Heart right ventricle (tissue), 16 donors: Measurements from ENCODE around the gene MRPS30. TPM values are rescaled to one million over a fixed set of nuclear protein-coding genes. Genes with fewer than 3 reads are reported as not detected.
"Not testable (repeated sequence)": the region's sequence is repeated elsewhere in the genome, so short reads cannot be mapped to it uniquely, and the experiment has no call there.

Experiments used
- ATAC-seq, 8 donors: fragments of 200-7000 bp; cut with Tn5 transposase; one replicate each; pipeline ENCODE4 v1.9.1; 2020; ENCODE audit warnings: mild to moderate bottlenecking in 8 of 8, moderate library complexity in 8 of 8, moderate number of reproducible peaks in 1 of 8
- DNase-seq, 2 donors: peaks; one replicate each; pipeline ENCODE4 v3.0.0-alpha.2; 2020
- H3K27ac ChIP-seq, 10 donors: fragments of 200-600 bp; sonication (generic) in 2 of 10; one replicate each; pipeline versions ENCODE4 v1.5.0 to v1.8.0; 2020 to 2022; ENCODE audit warnings: mild to moderate bottlenecking in 3 of 10
- H3K27me3 ChIP-seq, 7 donors: fragments of 200-600 bp; one replicate each; pipeline ENCODE4 v1.8.0; 2021 to 2022; ENCODE audit warnings: mild to moderate bottlenecking in 2 of 7
- H3K36me3 ChIP-seq, 9 donors: fragments of 200-600 bp; sonication (generic) in 1 of 9; one replicate each; pipeline versions ENCODE4 v1.5.0 to v1.8.0; 2020 to 2022; ENCODE audit warnings: mild to moderate bottlenecking in 2 of 9
- H3K4me1 ChIP-seq, 9 donors: fragments of 200-600 bp; sonication (generic) in 1 of 9; one replicate each; pipeline versions ENCODE4 v1.5.0 to v1.8.0; 2020 to 2022; ENCODE audit warnings: mild to moderate bottlenecking in 4 of 9
- H3K4me3 ChIP-seq, 10 donors: fragments of 200-600 bp; sonication (generic) in 2 of 10; one replicate each; pipeline versions ENCODE4 v1.5.0 to v1.8.0; 2020 to 2022; ENCODE audit warnings: mild to moderate bottlenecking in 7 of 10, moderate library complexity in 2 of 10
- H3K9me3 ChIP-seq, 11 donors: fragments of 200-600 bp in 10 of 11; sonication (generic) in 2 of 11; one replicate each; pipeline versions ENCODE4 v1.5.0 to v1.8.0; 2013 to 2022; ENCODE audit warnings: mild to moderate bottlenecking in 2 of 11, control low read depth in 1 of 11, moderate library complexity in 1 of 11
- CTCF ChIP-seq, 9 donors: fragments of 200-600 bp; sonication (generic) in 2 of 9; IDR thresholded peaks; one replicate each; pipeline versions ENCODE4 v1.5.0 to v1.8.0; 2021 to 2022; ENCODE audit warnings: antibody characterized with exemption in 9 of 9, mild to moderate bottlenecking in 5 of 9, moderate library complexity in 1 of 9
- WGBS, 2 donors: extraction: QIAGEN DNeasy Blood & Tissue Kit; methylation state at CpG; one replicate each; pipeline ENCODE4 v1.1.7; 2013; ENCODE audit warnings: inconsistent platforms in 1 of 2; 5-methylcytosine and 5-hydroxymethylcytosine counted together
- intact Hi-C, 10 donors: fragments of 100-400 bp; cut with DNase I; formaldehyde crosslinking; loops; one replicate each; pipeline versions ENCODE4 v1.11.1 to v1.14.2; 2022
- polyA plus RNA-seq, 2 donors: library from polyadenylated mRNA; stranded (reverse); fragments of 200-250 nt; gene quantifications; one replicate each; pipeline ENCODE4 v1.2.3, GENCODE V29; 2013
- total RNA-seq, 10 donors: library from RNA; stranded (reverse); fragmentation: NEBNext Ultra II Directional in 3 of 10; extraction: Animal tissue kit (Norgen Biotek cat#: 25700) in 3 of 10; gene quantifications; one replicate each; pipeline versions ENCODE4 v1.2.1 to v1.2.4, GENCODE V29; 2021 to 2023
- donor health status: Arrhythmogenic right ventricular cardiomyopathy.
- donor health status: ischemic (EF 13 %, LVEDD 7.1; RV severe dilation, severe dysfunction).
- donor health status: healthy with polysubstance abuse.
- donor health status: DM: no; HTN: yes; CAD: no.
- donor health status: DM: no; HTN: no; CAD: no.
- donor health status: ischemic (EF 25% LVEDD 6.9; RV normal size, moderate dysfunction).
- donor health status: ischemic (EF 25% LVEDD 5.7; RV mildly dilated, moderate dysfunction).
- donor health status: healthy.
- donor health status: DM: yes; HTN: yes; CAD: no.
- donor health status: Ischemic cardiomyopathy.
- donor health status: ischemic (EF 35%, LVEDD 5.7; RV mildly dilated, moderate dysfunction).
- donor health status: nonischemic (EF 11% LVEDD 7.7; RV severe dilation, severe dysfunction).
- donor health status: DM: yes; HTN: yes; CAD: no.
- donor health status: PGD.
- donor health status: ischemic (EF 29% LVEDD 5.4; RV normal size, mild dysfunction).
- donor health status: nonischemic (EF 23%, LVEDD 6.1; RV moderate dilation, normal function).

The MRPS30 gene
- total and polyA plus RNA-seq, 12 donors: 35.7 to 92.7 (median 80.2) TPM

- TF ChIP-seq CTCF (IDR thresholded peaks at IDR 0.05): no peak
- no peak for ATAC-seq
Measured at GRCh38 chr5:44783634-44784315, 25.0 kb upstream of the MRPS30 start.

GRCh38 chr5:44787731-44788130 is 21.0 kb upstream of the MRPS30 start:
- no peak for ATAC-seq
- Histone ChIP-seq H3K4me1 (peaks cover 0 to 6% (median 0%) of the 10 kb centered on the region in 9 donors), H3K27ac (no peak overlapping the region), H3K9me3 (peaks cover 0 to 22% (median 0%) of the 10 kb centered on the region in 11 donors), H3K36me3 (peaks cover 0 to 4% (median 0%) of the 10 kb centered on the region in 9 donors), H3K27me3 (no peaks in the 10 kb centered on the region), H3K4me3 (no peak overlapping the region)
- no peak for TF ChIP-seq CTCF (IDR thresholded peaks at IDR 0.05)
- no peak for DNase-seq
- WGBS, 2 donors: 95 to 97% methylated on average over 3 of the region's 3 CpGs
- intact Hi-C loops: no loop called here

More at GRCh38 chr5:44783634-44784315, 25.0 kb upstream of the MRPS30 start:
- H3K27me3 ChIP-seq: no peaks in the 10 kb centered on the region
- DNase-seq: no peak
- H3K36me3 ChIP-seq: no peaks in the 10 kb centered on the region
- intact Hi-C loops: loop anchor here in 1 of 10 donors (5.0 kb wide), 1 partner anchor 1051 kb away; no protein-coding TSS in a partner anchor
- 92 to 94% methylated on average over 4 of the region's 4 CpGs for WGBS, 2 donors
- H3K4me3 ChIP-seq: no peak overlapping the region
- no peaks in the 10 kb centered on the region for H3K4me1 ChIP-seq
- H3K9me3 ChIP-seq: peaks cover 0 to 14% (median 0%) of the 10 kb centered on the region in 11 donors
- no peak overlapping the region for H3K27ac ChIP-seq

GRCh38 chr5:44789372-44789995 is 19.3 kb upstream of the MRPS30 start:
- H3K27ac ChIP-seq, ATAC-seq, intact Hi-C loops, H3K27me3 ChIP-seq, DNase-seq, H3K4me1 ChIP-seq, H3K4me3 ChIP-seq: not testable (repeated sequence)
- WGBS, 2 donors: 70 to 76% methylated on average over 11 of the region's 11 CpGs
- Histone ChIP-seq H3K36me3 (peaks cover 0 to 16% (median 0%) of the 10 kb centered on the region in 9 donors), H3K9me3 (peaks cover 0 to 39% (median 6%) of the 10 kb centered on the region in 11 donors)

- WGBS, 2 donors: 93 to 95% methylated on average over 8 of the region's 8 CpGs
- Histone ChIP-seq H3K36me3 (peaks cover 0 to 16% (median 0%) of the 10 kb centered on the region in 9 donors), H3K9me3 (peaks cover 0 to 47% (median 11%) of the 10 kb centered on the region in 11 donors)
- H3K27me3 ChIP-seq, DNase-seq, ATAC-seq, H3K4me3 ChIP-seq, H3K4me1 ChIP-seq, intact Hi-C loops, H3K27ac ChIP-seq: not testable (repeated sequence)
Measured at GRCh38 chr5:44792031-44792673, 16.6 kb upstream of the MRPS30 start.

- intact Hi-C loops: no loop called here
- Histone ChIP-seq H3K27me3 (no peaks in the 10 kb centered on the region), H3K4me1 (no peaks in the 10 kb centered on the region), H3K4me3 (no peak overlapping the region), H3K9me3 (peaks cover 0 to 44% (median 11%) of the 10 kb centered on the region in 11 donors), H3K27ac (no peak overlapping the region), H3K36me3 (peaks cover 0 to 16% (median 0%) of the 10 kb centered on the region in 9 donors)
- TF ChIP-seq CTCF (IDR thresholded peaks at IDR 0.05): no peak
- ATAC-seq: no peak
- DNase-seq: no peak
- WGBS, 2 donors: 96 to 98% methylated on average over 1 of the region's 1 CpG
Measured at GRCh38 chr5:44794371-44794770, 14.4 kb upstream of the MRPS30 start.
